ENCODE measurements around the gene TNFRSF25.

The TNFRSF25 gene

DNA sequence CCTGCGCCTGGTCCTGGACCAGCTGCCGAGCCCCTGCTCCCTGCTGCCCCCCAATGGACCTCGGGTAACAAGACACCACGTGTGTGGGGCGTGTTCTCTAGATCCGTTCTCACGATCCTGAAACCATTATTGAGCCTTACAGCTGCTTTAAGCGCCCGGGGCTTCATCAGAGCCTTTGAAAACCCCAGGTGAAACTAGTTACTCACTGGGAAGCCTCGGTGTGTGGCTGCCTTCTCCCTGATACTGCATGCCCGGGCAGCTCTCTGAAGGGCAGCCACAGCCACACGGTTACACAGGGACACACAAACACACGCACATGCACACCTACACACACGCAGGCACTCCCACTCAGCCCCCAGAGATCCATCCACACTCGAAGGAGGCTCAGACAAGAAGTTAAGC, 51.5 kb downstream of the TNFRSF25 start:
- DNase-seq (ENCODE audit: low spot score): peak; percentile 39
- H3K27me3 Mint-ChIP-seq (ENCODE audit: low read depth): peaks cover 50% of the 10 kb centered on the region

DNA sequence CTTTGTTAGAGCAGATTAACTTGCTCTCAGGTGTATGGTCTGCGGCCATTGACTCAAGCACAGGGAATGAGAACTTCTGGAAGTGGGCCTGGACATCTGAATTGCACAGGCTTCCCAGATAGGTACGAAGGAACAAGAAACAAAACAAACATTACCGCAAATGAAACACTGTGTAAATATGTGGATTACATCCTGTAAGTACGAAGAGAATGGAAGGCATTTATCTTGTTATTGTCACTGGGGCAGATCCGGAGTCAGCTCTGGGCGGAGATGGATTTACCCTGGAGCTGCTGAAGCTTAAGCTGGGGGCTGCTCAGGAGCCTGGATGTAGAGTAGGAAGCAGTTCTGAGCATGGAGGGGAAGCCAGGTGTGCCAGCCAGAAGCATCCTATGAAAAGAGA, 53.1 kb downstream of the TNFRSF25 start:
- H3K4me3 Mint-ChIP-seq: no peak overlapping the region
- no peaks in the 10 kb centered on the region for H3K9me3 Mint-ChIP-seq

More for the DNA sequence above, 51.5 kb downstream of the TNFRSF25 start:
- H3K36me3 Mint-ChIP-seq (ENCODE audit: low read depth): no peaks in the 10 kb centered on the region
- no peak overlapping the region for H3K27ac Mint-ChIP-seq
- peaks cover 3% of the 10 kb centered on the region for H3K4me1 Mint-ChIP-seq (ENCODE audit: low read depth)
- H3K4me3 Mint-ChIP-seq: no peak overlapping the region
- no peaks in the 10 kb centered on the region for H3K9me3 Mint-ChIP-seq

More for the DNA sequence above, 53.1 kb downstream of the TNFRSF25 start:
- Mint-ChIP-seq H3K27ac (no peak overlapping the region), H3K36me3 (ENCODE audit: low read depth) (no peaks in the 10 kb centered on the region), H3K27me3 (ENCODE audit: low read depth) (peaks cover 49% of the 10 kb centered on the region), H3K4me1 (ENCODE audit: low read depth) (peaks cover 3% of the 10 kb centered on the region)
- DNase-seq (ENCODE audit: low spot score): no peak

Measured in T-helper 2 cell treated with Interferon-gamma antibody and Interleukin-4, amounts not matched to agents 5 μg/mL and 100 μg/mL, for 36 hours (primary cell).